Thyroid gland (tissue), 4 donors: ENCODE results near the gene CELSR2. TPM values are rescaled to one million over a fixed set of nuclear protein-coding genes. Genes with fewer than 3 reads are reported as not detected.

Experiments used
- DNase-seq, 2 donors: peaks; one replicate each; pipeline ENCODE4 v3.0.0-alpha.2; 2019
- H3K27ac ChIP-seq, 3 donors: fragments of 200-600 bp; sonication (generic); 1 replicate in 2 of 3; 2 replicates in 1 of 3; pipeline ENCODE4 v1.5.1; 2016 to 2019; ENCODE audit warnings: mild to moderate bottlenecking in 1 of 3, moderate library complexity in 1 of 3
- H3K27me3 ChIP-seq: fragments of 200-600 bp; sonication (generic); one replicate; pipeline ENCODE4 v1.5.1; 2019
- H3K36me3 ChIP-seq, 2 donors: fragments of 200-600 bp; sonication (generic); one replicate each; pipeline ENCODE4 v1.5.1; 2016 to 2019
- H3K4me1 ChIP-seq, 2 donors: fragments of 200-600 bp; sonication (generic); one replicate each; pipeline ENCODE4 v1.5.1; 2017 to 2019
- H3K4me3 ChIP-seq, 3 donors: fragments of 200-600 bp; sonication (generic); replicated peaks in 1 of 3; 1 replicate in 2 of 3; 2 replicates in 1 of 3; pipeline ENCODE4 v1.5.1; 2016; ENCODE audit warnings: mild to moderate bottlenecking in 1 of 3
- H3K9me3 ChIP-seq: fragments of 200-600 bp; sonication (generic); one replicate; pipeline ENCODE4 v1.5.1; 2017
- CTCF ChIP-seq, 6 experiments: fragments of 200-600 bp in 3 of 6; fragments of 450-650 bp in 3 of 6; sonication (generic) in 3 of 6; IDR thresholded peaks; one replicate each; pipeline ENCODE4 v1.5.1; 2016 to 2019; ENCODE audit warnings: antibody characterized with exemption in 6 of 6, mild to moderate bottlenecking in 2 of 6, inconsistent platforms in 1 of 6, moderate library complexity in 1 of 6
- POLR2A ChIP-seq, 2 donors: fragments of 450-650 bp; IDR thresholded peaks; one replicate each; pipeline ENCODE4 v1.6.1; 2017; ENCODE audit warnings: antibody characterized with exemption in 2 of 2, mild to moderate bottlenecking in 2 of 2, moderate library complexity in 1 of 2
- WGBS, 2 donors: methylation state at CpG; one replicate each; pipeline ENCODE4 v1.1.5; 2017; 5-methylcytosine and 5-hydroxymethylcytosine counted together
- intact Hi-C: fragments of 100-400 bp; cut with DNase I; formaldehyde crosslinking; loops from one replicate; pipeline ENCODE4 v1.15.1; 2023
- total RNA-seq, 4 donors: library from RNA; depleted of rRNA; stranded (reverse); fragments of >200 nt; gene quantifications; one replicate each; pipeline ENCODE4 v1.2.3, GENCODE V29; 2016

CELSR2 gene
- 10 to 100 TPM; 23.5 to 54.9 (median 47.6) TPM for total RNA-seq

GRCh38 chr1:109248797-109249629 is at the start of gene CELSR2:
Gene CELSR2, plus strand, starts transcription at chr1:109249539. Its CDS starts 541 bp downstream, at chr1:109250080.
- DNase-seq = peak; percentile 75 to 77
- TF ChIP-seq CTCF (IDR thresholded peaks at IDR 0.05) (no peak), POLR2A (IDR thresholded peaks at IDR 0.05) (peak in 1 of 2 donors; percentile 78)
- peaks cover 21 to 28% of the 10 kb centered on the region in 2 donors for H3K4me1 ChIP-seq
- H3K27me3 ChIP-seq = no peaks in the 10 kb centered on the region
- peak within 1 kb of the TSS in 1 of 3 donors; percentile 41 for H3K27ac ChIP-seq
- no peaks in the 10 kb centered on the region for H3K36me3 ChIP-seq
- peak within 1 kb of the TSS; percentile 27 to 54 (median 40) for H3K4me3 ChIP-seq
- no peaks in the 10 kb centered on the region for H3K9me3 ChIP-seq
- intact Hi-C loops = no loop called here
- 19 to 30% methylated on average over 17 to 26 of the region's 49 CpGs for WGBS, 2 donors

GRCh38 chr1:109199710-109200109 is 49.6 kb upstream of the CELSR2 start:
- no peak for TF ChIP-seq CTCF (IDR thresholded peaks at IDR 0.05)
- no peak for TF ChIP-seq POLR2A (IDR thresholded peaks at IDR 0.05)
- Histone ChIP-seq H3K36me3 (no peaks in the 10 kb centered on the region), H3K4me1 (no peaks in the 10 kb centered on the region), H3K9me3 (no peaks in the 10 kb centered on the region), H3K4me3 (no peak overlapping the region), H3K27me3 (no peaks in the 10 kb centered on the region), H3K27ac (no peak overlapping the region)
- intact Hi-C loops = loop anchor here (5.0 kb wide), 2 partner anchors 63 to 87 kb away; partner anchors contain the start of gene ELAPOR1
- no peak for DNase-seq
- WGBS, 2 donors = 72 to 75% methylated on average over 10 of the region's 10 CpGs

- WGBS, 2 donors = 61 to 69% methylated on average over 2 of the region's 2 CpGs
Measured at GRCh38 chr1:109201123-109201703, 48.1 kb upstream of the CELSR2 start.

GRCh38 chr1:109204484-109204883 is 44.9 kb upstream of the CELSR2 start:
- no peak for TF ChIP-seq POLR2A (IDR thresholded peaks at IDR 0.05)
- TF ChIP-seq CTCF (IDR thresholded peaks at IDR 0.05) = no peak
- Histone ChIP-seq H3K27ac (no peak overlapping the region), H3K27me3 (no peaks in the 10 kb centered on the region), H3K9me3 (no peaks in the 10 kb centered on the region), H3K4me3 (no peak overlapping the region), H3K36me3 (no peaks in the 10 kb centered on the region), H3K4me1 (no peaks in the 10 kb centered on the region)
- DNase-seq = no peak
- WGBS, 2 donors = 84 to 87% methylated on average over 5 of the region's 5 CpGs
- intact Hi-C loops = loop anchor here (5.0 kb wide), 1 partner anchor 58 kb away; no protein-coding TSS in a partner anchor

More at GRCh38 chr1:109201123-109201703, 48.1 kb upstream of the CELSR2 start:
- Histone ChIP-seq H3K27me3 (no peaks in the 10 kb centered on the region), H3K4me3 (no peak overlapping the region), H3K36me3 (no peaks in the 10 kb centered on the region), H3K27ac (no peak overlapping the region), H3K9me3 (no peaks in the 10 kb centered on the region), H3K4me1 (no peaks in the 10 kb centered on the region)
- intact Hi-C loops = loop anchor here (5.0 kb wide), 1 partner anchor 61 kb away; no protein-coding TSS in a partner anchor
- DNase-seq = peak; percentile 49
- TF ChIP-seq CTCF (IDR thresholded peaks at IDR 0.05) = peak in 5 of 6 experiments; percentile 19 to 49 (median 42)
- no peak for TF ChIP-seq POLR2A (IDR thresholded peaks at IDR 0.05)

GRCh38 chr1:109206339-109206738 is 43.0 kb upstream of the CELSR2 start:
- Histone ChIP-seq H3K27ac (no peak overlapping the region), H3K36me3 (no peaks in the 10 kb centered on the region), H3K9me3 (no peaks in the 10 kb centered on the region), H3K4me1 (no peaks in the 10 kb centered on the region), H3K27me3 (no peaks in the 10 kb centered on the region), H3K4me3 (no peak overlapping the region)
- no peak for DNase-seq
- WGBS, 2 donors = 67 to 75% methylated on average over 2 of the region's 2 CpGs
- TF ChIP-seq POLR2A (IDR thresholded peaks at IDR 0.05) (no peak), CTCF (IDR thresholded peaks at IDR 0.05) (no peak)
- intact Hi-C loops = no loop called here
